SK-N-SH (cell line): ENCODE data around the gene OPCML. TPM values are rescaled to one million over a fixed set of nuclear protein-coding genes. Genes with fewer than 3 reads are reported as not detected.

Source experiments
- CTCF ChIA-PET: fragments of 300-600, 350-600 bp; formaldehyde crosslinking; extraction: SDS; loops from one replicate; lab custom pipeline; 2021; lab: Yijun Ruan, JAX
- POLR2A ChIA-PET: fragments of 350-600 bp; sonication (Branson Sonifier 250); formaldehyde crosslinking; extraction: SDS; loops from one replicate; lab custom pipeline; 2020; ENCODE audit warnings: antibody characterized with exemption, inconsistent platforms; lab: Yijun Ruan, JAX
- DNase-seq: peaks from one replicate; pipeline ENCODE4 v3.0.0; 2012
- H2AFZ ChIP-seq: fragments of 200-600 bp; sonication (generic); 2 replicates; pipeline ENCODE4 v1.8.1; 2016; ENCODE audit warnings: antibody characterized with exemption, mild to moderate bottlenecking, low read depth
- H3F3A ChIP-seq: fragments of 200-600 bp; sonication (generic); replicated peaks from 2 replicates; pipeline ENCODE3; 2016; ENCODE audit warnings: antibody characterized with exemption, mild to moderate bottlenecking; ENCODE audit not compliant: insufficient read depth
- H3K27ac ChIP-seq, 2 experiments: fragments of 200-500 bp in 1 of 2; fragments of 200-600 bp in 1 of 2; sonication (Bioruptor generic) in 1 of 2; sonication (generic), shearing (Covaris generic) in 1 of 2; 2 replicates each; pipeline versions ENCODE4 v1.5.1 to v1.6.1; 2014 to 2016; ENCODE audit warnings: low read depth in 2 of 2, inconsistent platforms in 1 of 2, low read length in 1 of 2, mild to moderate bottlenecking in 1 of 2, mixed read lengths in 1 of 2
- H3K27me3 ChIP-seq: fragments of 200-600 bp; sonication (generic), shearing (Covaris generic); 2 replicates; pipeline ENCODE4 v1.6.1; 2016; ENCODE audit warnings: mixed run types; ENCODE audit not compliant: insufficient read depth
- H3K36me3 ChIP-seq, 2 experiments: fragments of 200-500 bp in 1 of 2; fragments of 200-600 bp in 1 of 2; sonication (Bioruptor generic) in 1 of 2; sonication (generic) in 1 of 2; replicated peaks in 1 of 2; 2 replicates each; pipeline versions ENCODE3 to v1.5.1; 2014 to 2016; ENCODE audit warnings: low read length in 1 of 2, mild to moderate bottlenecking in 1 of 2; ENCODE audit not compliant: insufficient read depth in 2 of 2, control insufficient read depth in 1 of 2
- H3K4me1 ChIP-seq, 2 experiments: fragments of 200-500 bp in 1 of 2; fragments of 200-600 bp in 1 of 2; sonication (Bioruptor generic) in 1 of 2; sonication (generic), shearing (Covaris generic) in 1 of 2; 2 replicates each; pipeline versions ENCODE4 v1.5.1 to v1.6.1; 2014 to 2016; ENCODE audit warnings: low read depth in 1 of 2, low read length in 1 of 2, mixed run types in 1 of 2; ENCODE audit not compliant: insufficient read depth in 2 of 2, control insufficient read depth in 1 of 2
- H3K4me2 ChIP-seq: fragments of 200-600 bp; sonication (generic), shearing (Covaris generic); 2 replicates; pipeline ENCODE4 v1.6.1; 2017; ENCODE audit warnings: mixed run types
- H3K4me3 ChIP-seq, 2 experiments: fragments of 200-500 bp in 1 of 2; fragments of 200-600 bp in 1 of 2; sonication (Bioruptor generic) in 1 of 2; sonication (generic), shearing (Covaris generic) in 1 of 2; 2 replicates each; pipeline versions ENCODE4 v1.5.1 to v1.8.1; 2014 to 2016; ENCODE audit warnings: low read depth in 2 of 2, inconsistent platforms in 1 of 2, low read length in 1 of 2, mild to moderate bottlenecking in 1 of 2, mixed read lengths in 1 of 2, moderate library complexity in 1 of 2
- H3K79me2 ChIP-seq: fragments of 200-600 bp; sonication (generic); 2 replicates; pipeline ENCODE4 v1.8.1; 2017; ENCODE audit warnings: mild to moderate bottlenecking; ENCODE audit not compliant: insufficient read depth
- H3K9ac ChIP-seq: fragments of 200-600 bp; sonication (generic); 2 replicates; pipeline ENCODE4 v1.6.1; 2017; ENCODE audit warnings: mixed run types
- H3K9me2 ChIP-seq: fragments of 200-600 bp; sonication (generic); 2 replicates; pipeline ENCODE4 v1.6.1; 2017; ENCODE audit warnings: mixed run types
- H3K9me3 ChIP-seq: fragments of 200-600 bp; sonication (generic); 2 replicates; pipeline ENCODE4 v1.6.1; 2017; ENCODE audit warnings: mixed run types, mild to moderate bottlenecking, moderate library complexity
- H4K20me1 ChIP-seq: fragments of 200-600 bp; sonication (generic); 2 replicates; pipeline ENCODE4 v1.6.1; 2017; ENCODE audit warnings: mild to moderate bottlenecking, mixed run types; ENCODE audit not compliant: insufficient read depth
- ELF1 ChIP-seq: IDR thresholded peaks from 2 replicates; pipeline ENCODE4 v1.4.0; 2012
- EP300 ChIP-seq, 2 experiments: IDR thresholded peaks; 2 replicates each; pipeline versions ENCODE4 v1.4.0 to v1.6.1; 2012; ENCODE audit warnings: borderline replicate concordance in 1 of 2, low read depth in 1 of 2, low read length in 1 of 2
- FOSL2 ChIP-seq: IDR thresholded peaks from 2 replicates; pipeline ENCODE4 v1.4.0; 2012; ENCODE audit warnings: low read depth, mild to moderate bottlenecking, moderate library complexity, borderline replicate concordance
- FOXJ3 ChIP-seq: sonication (generic); formaldehyde crosslinking; IDR thresholded peaks from 2 replicates; pipeline ENCODE4 v1.5.1; 2020; ENCODE audit warnings: mild to moderate bottlenecking, missing genetic modification reagents
- GABPA ChIP-seq: IDR thresholded peaks from 2 replicates; pipeline ENCODE4 v1.4.0; 2012; ENCODE audit warnings: low read depth, mild to moderate bottlenecking
- MEF2A ChIP-seq: IDR thresholded peaks from 2 replicates; pipeline ENCODE4 v1.4.0; 2012; ENCODE audit warnings: low read depth, borderline replicate concordance
- MXI1 ChIP-seq: IDR thresholded peaks from 2 replicates; pipeline ENCODE4 v1.6.1; 2012; ENCODE audit warnings: mild to moderate bottlenecking, low read depth, low read length, improper control_type of control experiment
- NRF1 ChIP-seq: IDR thresholded peaks from 2 replicates; pipeline ENCODE4 v1.6.1; 2012; ENCODE audit warnings: low read depth, mild to moderate bottlenecking, low read length
- RAD21 ChIP-seq: IDR thresholded peaks from 2 replicates; pipeline ENCODE4 v1.6.1; 2012; ENCODE audit warnings: mild to moderate bottlenecking, low read length
- REST ChIP-seq: IDR thresholded peaks from 2 replicates; pipeline ENCODE4 v1.6.1; 2012; ENCODE audit warnings: mild to moderate bottlenecking, low read depth, low read length, moderate library complexity
- RFX5 ChIP-seq: IDR thresholded peaks from 2 replicates; pipeline ENCODE4 v1.6.1; 2012; ENCODE audit warnings: mild to moderate bottlenecking, improper control_type of control experiment, low read length
- USF2 ChIP-seq: fragments of 150-350 bp; IDR thresholded peaks from 2 replicates; pipeline ENCODE4 v1.6.1; 2017; ENCODE audit warnings: antibody characterized with exemption, low read length, low read depth, borderline replicate concordance
- WGBS: methylation state at CpG from one replicate; pipeline ENCODE4 v1.1.6; 2017; ENCODE audit warnings: low lambda C conversion rate; 5-methylcytosine and 5-hydroxymethylcytosine counted together
- polyA plus RNA-seq, 3 experiments: library from polyadenylated mRNA; depleted of rRNA; stranded (reverse); fragments of >200 nt; gene quantifications; 2 replicates each; pipeline ENCODE4 v1.2.3, GENCODE V29; 2012
- TF ChIP-seq, protein P1 (sequence below): fragments of 150-350 bp; IDR thresholded peaks from 2 replicates; pipeline ENCODE4 v1.6.1; 2016; ENCODE audit warnings: mild to moderate bottlenecking, low read depth, low read length
- TF ChIP-seq, protein P2 (sequence below): IDR thresholded peaks from 2 replicates; pipeline ENCODE4; 2012
- TF ChIP-seq, protein P3 (sequence below): IDR thresholded peaks from 2 replicates; pipeline ENCODE4 v1.4.0; 2012; ENCODE audit warnings: low read depth
- TF ChIP-seq, protein P4 (sequence below): fragments of 200-600 bp; sonication (generic); IDR thresholded peaks from 2 replicates; pipeline ENCODE4 v1.6.1; 2017; ENCODE audit warnings: antibody characterized with exemption, mild to moderate bottlenecking, moderate library complexity

The OPCML gene
- polyA plus RNA-seq, 1 of the 3 experiments (the other 2 are of a cell fraction) = not detected

GRCh38 chr11:132937016-132937415 is 595.3 kb downstream of the OPCML start:
- H2AFZ ChIP-seq = no peak overlapping the region
- H3F3A ChIP-seq = no peaks in the 10 kb centered on the region
- TF ChIP-seq FOSL2 (no peak), NRF1 (no peak), USF2 (no peak), REST (no peak), EP300 (IDR thresholded peaks at IDR 0.05; ENCODE audit: borderline replicate concordance in 1 of 2, low read depth in 1 of 2, low read length in 1 of 2) (no peak), ELF1 (no peak), RAD21 (no peak), MEF2A (no peak), GABPA (no peak), RFX5 (no peak), FOXJ3 (CRISPR knock-in tag) (no peak), MXI1 (no peak)
- TF ChIP-seq, protein P1, sequence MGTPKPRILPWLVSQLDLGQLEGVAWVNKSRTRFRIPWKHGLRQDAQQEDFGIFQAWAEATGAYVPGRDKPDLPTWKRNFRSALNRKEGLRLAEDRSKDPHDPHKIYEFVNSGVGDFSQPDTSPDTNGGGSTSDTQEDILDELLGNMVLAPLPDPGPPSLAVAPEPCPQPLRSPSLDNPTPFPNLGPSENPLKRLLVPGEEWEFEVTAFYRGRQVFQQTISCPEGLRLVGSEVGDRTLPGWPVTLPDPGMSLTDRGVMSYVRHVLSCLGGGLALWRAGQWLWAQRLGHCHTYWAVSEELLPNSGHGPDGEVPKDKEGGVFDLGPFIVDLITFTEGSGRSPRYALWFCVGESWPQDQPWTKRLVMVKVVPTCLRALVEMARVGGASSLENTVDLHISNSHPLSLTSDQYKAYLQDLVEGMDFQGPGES = no peak
- TF ChIP-seq, protein P2, sequence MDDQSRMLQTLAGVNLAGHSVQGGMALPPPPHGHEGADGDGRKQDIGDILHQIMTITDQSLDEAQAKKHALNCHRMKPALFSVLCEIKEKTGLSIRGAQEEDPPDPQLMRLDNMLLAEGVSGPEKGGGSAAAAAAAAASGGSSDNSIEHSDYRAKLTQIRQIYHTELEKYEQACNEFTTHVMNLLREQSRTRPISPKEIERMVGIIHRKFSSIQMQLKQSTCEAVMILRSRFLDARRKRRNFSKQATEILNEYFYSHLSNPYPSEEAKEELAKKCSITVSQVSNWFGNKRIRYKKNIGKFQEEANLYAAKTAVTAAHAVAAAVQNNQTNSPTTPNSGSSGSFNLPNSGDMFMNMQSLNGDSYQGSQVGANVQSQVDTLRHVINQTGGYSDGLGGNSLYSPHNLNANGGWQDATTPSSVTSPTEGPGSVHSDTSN = no peak
- TF ChIP-seq, protein P3, sequence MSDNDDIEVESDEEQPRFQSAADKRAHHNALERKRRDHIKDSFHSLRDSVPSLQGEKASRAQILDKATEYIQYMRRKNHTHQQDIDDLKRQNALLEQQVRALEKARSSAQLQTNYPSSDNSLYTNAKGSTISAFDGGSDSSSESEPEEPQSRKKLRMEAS = no peak
- TF ChIP-seq, protein P4, sequence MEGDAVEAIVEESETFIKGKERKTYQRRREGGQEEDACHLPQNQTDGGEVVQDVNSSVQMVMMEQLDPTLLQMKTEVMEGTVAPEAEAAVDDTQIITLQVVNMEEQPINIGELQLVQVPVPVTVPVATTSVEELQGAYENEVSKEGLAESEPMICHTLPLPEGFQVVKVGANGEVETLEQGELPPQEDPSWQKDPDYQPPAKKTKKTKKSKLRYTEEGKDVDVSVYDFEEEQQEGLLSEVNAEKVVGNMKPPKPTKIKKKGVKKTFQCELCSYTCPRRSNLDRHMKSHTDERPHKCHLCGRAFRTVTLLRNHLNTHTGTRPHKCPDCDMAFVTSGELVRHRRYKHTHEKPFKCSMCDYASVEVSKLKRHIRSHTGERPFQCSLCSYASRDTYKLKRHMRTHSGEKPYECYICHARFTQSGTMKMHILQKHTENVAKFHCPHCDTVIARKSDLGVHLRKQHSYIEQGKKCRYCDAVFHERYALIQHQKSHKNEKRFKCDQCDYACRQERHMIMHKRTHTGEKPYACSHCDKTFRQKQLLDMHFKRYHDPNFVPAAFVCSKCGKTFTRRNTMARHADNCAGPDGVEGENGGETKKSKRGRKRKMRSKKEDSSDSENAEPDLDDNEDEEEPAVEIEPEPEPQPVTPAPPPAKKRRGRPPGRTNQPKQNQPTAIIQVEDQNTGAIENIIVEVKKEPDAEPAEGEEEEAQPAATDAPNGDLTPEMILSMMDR = no peak
- H3K9me2 ChIP-seq = no peaks in the 10 kb centered on the region
- peaks cover 0 to 2% of the 10 kb centered on the region in 2 experiments; a peak in 1 of 4 replicates for H3K4me1 ChIP-seq
- H3K79me2 ChIP-seq = no peaks in the 10 kb centered on the region
- H3K36me3 ChIP-seq = no peaks in the 10 kb centered on the region
- H3K4me3 ChIP-seq = no peak overlapping the region
- POLR2A ChIA-PET = no interaction called here
- 68% methylated on average over 4 of the region's 4 CpGs for WGBS
- CTCF ChIA-PET = interaction anchor here (1.2 to 1.5 kb wide), 2 partner anchors 10 to 12 kb away, joined by 3 to 6 read pairs; no protein-coding TSS in a partner anchor
- no peaks in the 10 kb centered on the region for H4K20me1 ChIP-seq
- no peaks in the 10 kb centered on the region for H3K9me3 ChIP-seq
- no peak overlapping the region for H3K4me2 ChIP-seq
- no peaks in the 10 kb centered on the region for H3K27me3 ChIP-seq
- H3K9ac ChIP-seq = no peak overlapping the region
- H3K27ac ChIP-seq = no peak overlapping the region
- DNase-seq = no peak
